Keratinocyte (primary cell): ENCODE measurements around the gene PRKAR1B. TPM values are rescaled to one million over a fixed set of nuclear protein-coding genes. Genes with fewer than 3 reads are reported as not detected.

Experiments used
- DNase-seq: peaks from one replicate; pipeline ENCODE4 v3.0.0-alpha.2; 2011; ENCODE audit warnings: low read depth, missing footprints, low spot score
- FAIRE-seq: peaks from 2 replicates; lab custom pipeline; 2011; peaks lifted over from hg19 to GRCh38; lab: Jason Lieb, UNC
- H2AFZ ChIP-seq: 2 replicates; pipeline ENCODE4 v1.6.0; 2012; ENCODE audit warnings: low read length, control low read depth, inconsistent platforms; ENCODE audit not compliant: control insufficient read depth
- H3K27ac ChIP-seq: 2 replicates; pipeline ENCODE4 v1.5.1; 2011; ENCODE audit warnings: low read length; ENCODE audit not compliant: control insufficient read depth, insufficient read depth
- H3K27me3 ChIP-seq: 3 replicates; pipeline ENCODE4 v1.6.0; 2011; ENCODE audit warnings: low read length; ENCODE audit not compliant: control insufficient read depth, insufficient read depth; ENCODE audit errors: extremely low read depth
- H3K36me3 ChIP-seq, 2 experiments: 2 replicates in 1 of 2; 3 replicates in 1 of 2; pipeline ENCODE4 v1.5.1; 2011; ENCODE audit warnings: low read length in 2 of 2, mild to moderate bottlenecking in 1 of 2; ENCODE audit not compliant: control insufficient read depth in 2 of 2, insufficient read depth in 2 of 2; ENCODE audit errors: extremely low read depth in 1 of 2
- H3K4me1 ChIP-seq: 3 replicates; pipeline ENCODE4 v1.5.1; 2011; ENCODE audit warnings: low read length; ENCODE audit not compliant: control insufficient read depth, insufficient read depth; ENCODE audit errors: extremely low read depth
- H3K4me2 ChIP-seq: 3 replicates; pipeline ENCODE4 v1.6.0; 2011; ENCODE audit warnings: low read depth, low read length; ENCODE audit not compliant: control insufficient read depth, insufficient read depth; ENCODE audit errors: extremely low read depth
- H3K4me3 ChIP-seq, 3 experiments: fragments of 200-600 bp in 1 of 3; sonication (generic) in 1 of 3; 2 replicates in 2 of 3; 3 replicates in 1 of 3; pipeline ENCODE4 v1.5.1; 2011 to 2016; ENCODE audit warnings: low read length in 3 of 3, mild to moderate bottlenecking in 3 of 3, control low read depth in 2 of 3, inconsistent platforms in 1 of 3, low read depth in 1 of 3, mixed read lengths in 1 of 3, mixed run types in 1 of 3, moderate library complexity in 1 of 3; ENCODE audit not compliant: control insufficient read depth in 2 of 3, insufficient read depth in 2 of 3; ENCODE audit errors: extremely low read depth in 1 of 3
- H3K79me2 ChIP-seq: 2 replicates; pipeline ENCODE4 v1.6.0; 2012; ENCODE audit warnings: low read length; ENCODE audit not compliant: control insufficient read depth, insufficient read depth
- H3K9ac ChIP-seq: 3 replicates; pipeline ENCODE4 v1.6.0; 2011; ENCODE audit warnings: low read length; ENCODE audit not compliant: control insufficient read depth, insufficient read depth; ENCODE audit errors: extremely low read depth
- H3K9me1 ChIP-seq: 3 replicates; pipeline ENCODE4 v1.6.0; 2011; ENCODE audit warnings: low read length; ENCODE audit not compliant: control insufficient read depth, insufficient read depth; ENCODE audit errors: extremely low read depth
- H3K9me3 ChIP-seq: 2 replicates; pipeline ENCODE4 v1.5.1; 2012; ENCODE audit warnings: low read depth, low read length; ENCODE audit not compliant: control insufficient read depth
- H4K20me1 ChIP-seq: 3 replicates; pipeline ENCODE4 v1.6.0; 2011; ENCODE audit warnings: low read length; ENCODE audit not compliant: control insufficient read depth, insufficient read depth; ENCODE audit errors: extremely low read depth
- CTCF ChIP-seq, 3 experiments: IDR thresholded peaks in 1 of 3; conservative IDR thresholded peaks in 1 of 3; optimal IDR thresholded peaks in 1 of 3; 2 replicates in 2 of 3; 3 replicates in 1 of 3; pipeline versions ENCODE3 to v1.5.1; 2011; ENCODE audit warnings: low read length in 3 of 3, mild to moderate bottlenecking in 3 of 3, moderate library complexity in 2 of 3, control low read depth in 1 of 3, inconsistent platforms in 1 of 3; ENCODE audit not compliant: insufficient read depth in 2 of 3; ENCODE audit errors: extremely low read depth in 1 of 3
- EZH2 ChIP-seq: IDR thresholded peaks from one replicate; pipeline ENCODE4 v1.6.1; 2012; ENCODE audit warnings: inconsistent platforms, mild to moderate bottlenecking, low read length, moderate library complexity
- dilution Hi-C: fragments of 300-500 bp; cut with MboI; formaldehyde crosslinking; loops from one replicate; pipeline ENCODE4 v1.7.0; 2020; ENCODE audit warnings: low sequenced_read_pairs; ENCODE audit not compliant: extremely low pct_ligation_motif_present
- polyA plus RNA-seq, 5 experiments: library from polyadenylated mRNA; depleted of rRNA in 3 of 5; stranded (reverse) in 3 of 5; stranded (forward) in 1 of 5; unstranded in 1 of 5; fragments of >200 nt; gene quantifications; 1 replicate in 1 of 5; 2 replicates in 3 of 5; 3 replicates in 1 of 5; pipeline versions ENCODE4 v1.2.1 to v1.2.3, GENCODE V29; 2011 to 2012; ENCODE audit warnings: missing spikeins in 2 of 5, low read depth in 1 of 5, low replicate concordance in 1 of 5

PRKAR1B gene
- polyA plus RNA-seq, 1 donor (not counting 4 experiments of a cell fraction or from before 2014, with no cell fraction given): 10.8 TPM

DNA sequence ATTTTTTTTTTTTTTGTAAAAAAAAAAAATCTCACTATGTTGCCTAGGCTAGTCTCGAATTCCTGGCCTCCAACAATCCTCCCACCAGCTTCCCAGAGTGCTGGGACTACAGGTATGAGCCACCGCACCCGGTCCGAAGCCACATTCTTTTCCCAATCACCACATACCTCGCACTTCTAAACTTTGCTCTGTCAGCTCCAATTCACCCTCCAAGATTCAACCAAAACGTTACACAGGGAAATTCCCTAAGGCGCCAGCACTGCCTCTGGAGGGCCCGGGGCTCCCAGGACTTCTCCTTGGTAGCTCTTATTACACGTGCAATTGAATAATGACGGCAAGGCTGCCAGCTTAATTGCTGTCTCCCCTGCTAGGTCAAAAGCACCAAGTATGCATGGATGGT is 10.9 kb downstream of the PRKAR1B start:
- H3K27me3 ChIP-seq: peaks cover 5% of the 10 kb centered on the region
- H3K9ac ChIP-seq: no peak overlapping the region
- no peaks in the 10 kb centered on the region for H3K79me2 ChIP-seq
- DNase-seq: no peak
- peaks cover 0 to 2% of the 10 kb centered on the region in 2 experiments for H3K36me3 ChIP-seq
- H3K9me1 ChIP-seq: no peaks in the 10 kb centered on the region
- no peak overlapping the region for H3K4me3 ChIP-seq
- H3K4me1 ChIP-seq: no peaks in the 10 kb centered on the region
- H3K9me3 ChIP-seq: peaks cover 2% of the 10 kb centered on the region
- no peak overlapping the region for H3K27ac ChIP-seq
- H3K4me2 ChIP-seq: no peak overlapping the region
- peaks cover 3% of the 10 kb centered on the region for H4K20me1 ChIP-seq
- no peak for TF ChIP-seq CTCF (optimal IDR thresholded peaks at IDR 0.05 in 1 of 3, IDR thresholded peaks at IDR 0.05 in 1 of 3, conservative IDR thresholded peaks at IDR 0.05 in 1 of 3; ENCODE audit: extremely low read depth in 1 of 3, insufficient read depth in 2 of 3, low read length in 3 of 3)
- no peak for TF ChIP-seq EZH2
- dilution Hi-C loops: no loop called here
- H2AFZ ChIP-seq: no peak overlapping the region
- FAIRE-seq: no peak

- Histone ChIP-seq H2AFZ (no peak overlapping the region), H3K4me3 (no peak overlapping the region), H3K36me3 (peaks cover 1 to 2% of the 10 kb centered on the region in 2 experiments), H3K27me3 (peaks cover 5% of the 10 kb centered on the region), H3K9me3 (no peaks in the 10 kb centered on the region), H3K79me2 (no peaks in the 10 kb centered on the region), H3K27ac (no peak overlapping the region), H3K9me1 (no peaks in the 10 kb centered on the region), H3K4me1 (no peaks in the 10 kb centered on the region), H3K4me2 (no peak overlapping the region), H3K9ac (no peak overlapping the region), H4K20me1 (peaks cover 3% of the 10 kb centered on the region)
- no peak for TF ChIP-seq EZH2
- TF ChIP-seq CTCF (optimal IDR thresholded peaks at IDR 0.05 in 1 of 3, IDR thresholded peaks at IDR 0.05 in 1 of 3, conservative IDR thresholded peaks at IDR 0.05 in 1 of 3; ENCODE audit: extremely low read depth in 1 of 3, insufficient read depth in 2 of 3, low read length in 3 of 3): no peak
- FAIRE-seq (no peak), DNase-seq (no peak)
- dilution Hi-C loops: no loop called here
Measured at GRCh38 chr7:714251-714671, 12.8 kb downstream of the PRKAR1B start.
